Embryonic facial prominence (tissue), 1 donor: ENCODE measurements around the gene WARS2.

ENCODE experiments used
- DNase-seq: peaks from one replicate; pipeline ENCODE4 v3.0.0-alpha.2; 2016; ENCODE audit errors: extremely low spot score

WARS2 gene

DNA sequence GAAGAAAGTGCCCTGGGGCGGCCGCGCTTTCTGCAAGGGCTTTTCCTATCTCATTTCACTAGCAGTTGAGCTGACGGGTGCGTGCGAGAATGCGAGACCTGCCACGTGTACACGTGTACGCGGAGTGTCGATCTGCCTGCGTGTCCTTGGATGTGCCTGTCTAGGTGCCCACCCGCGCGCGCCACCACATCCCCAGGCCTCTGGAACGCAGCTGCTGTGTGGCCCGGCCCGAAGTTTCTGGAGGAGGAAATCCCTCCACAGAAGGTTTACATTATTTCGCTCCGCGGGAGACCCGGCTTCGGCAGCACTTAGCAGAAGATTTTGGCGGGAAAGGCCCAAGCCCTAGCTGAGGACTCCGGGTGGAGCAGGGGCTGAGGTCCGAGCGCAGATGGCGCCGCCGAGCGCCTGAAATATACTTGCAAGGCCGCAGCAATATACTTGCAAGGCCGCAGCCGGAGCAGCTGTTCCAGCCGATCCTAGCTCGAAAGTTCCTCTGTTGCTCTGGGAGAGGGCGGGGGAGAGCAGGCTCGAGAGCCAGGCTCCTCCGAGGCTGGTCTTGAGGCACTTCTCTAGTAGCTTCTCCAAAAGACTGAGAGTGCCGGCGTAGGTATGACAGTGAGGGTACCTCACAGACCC, 156.2 kb downstream of the WARS2 start:
- no peak for DNase-seq

DNA sequence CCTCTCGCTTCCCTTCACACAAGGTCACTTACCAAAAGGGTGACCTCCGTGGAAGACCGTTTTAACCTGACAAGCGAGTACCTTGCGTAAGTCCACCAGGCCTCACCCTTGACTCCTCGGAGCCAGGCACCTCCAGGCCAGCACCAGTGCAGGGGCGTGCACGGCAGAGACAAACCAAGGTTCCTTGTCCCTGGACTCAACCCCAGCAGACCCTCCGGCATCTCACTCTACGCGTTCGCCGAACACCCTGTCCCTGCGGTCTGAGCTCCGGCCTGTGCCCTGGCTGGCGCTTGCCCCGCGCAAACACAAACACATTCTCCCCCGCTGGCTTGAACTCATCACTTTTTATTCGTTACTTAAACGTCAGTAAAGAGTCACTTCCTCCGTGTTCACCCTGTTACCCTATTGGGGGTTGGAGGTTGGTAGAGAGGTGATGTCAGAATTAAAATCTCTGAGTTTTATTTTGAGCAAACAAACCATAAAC, 156.9 kb downstream of the WARS2 start:
- DNase-seq, result no peak

GRCh38 chr1:118982821-118983557, 157.5 kb downstream of the WARS2 start:
- DNase-seq, result no peak

DNA sequence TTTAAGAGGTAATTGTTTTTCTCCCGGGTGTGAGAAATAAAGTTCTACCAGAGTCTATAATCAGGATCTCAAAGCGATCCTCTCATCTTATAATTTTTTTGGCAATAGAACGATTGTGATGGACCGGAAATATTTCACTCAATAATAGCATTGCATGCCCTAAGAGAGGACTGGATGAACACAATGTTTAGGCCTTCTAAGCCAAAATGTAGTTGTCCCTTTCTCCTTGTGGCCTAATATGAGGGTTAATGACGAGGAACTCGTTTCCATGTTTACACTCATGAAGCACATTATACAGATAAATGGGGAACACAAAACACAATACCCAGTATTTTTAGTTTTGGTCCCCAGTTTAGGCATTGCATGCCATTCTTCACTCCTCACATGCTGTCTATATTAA, 158.2 kb downstream of the WARS2 start:
- DNase-seq, result no peak

- DNase-seq, result no peak
Observed at GRCh38 chr1:118981436-118981835, 159.0 kb downstream of the WARS2 start.
